HUES6 (cell line): ENCODE results near the gene NPTX1.
"Not testable (repeated sequence)": the region's sequence is repeated elsewhere in the genome, so short reads cannot be mapped to it uniquely, and the experiment has no call there.

Experiments used
- H3K27ac ChIP-seq: 2 replicates; pipeline ENCODE4 v1.7.0; 2013; ENCODE audit warnings: low read depth, mild to moderate bottlenecking, low read length, inconsistent platforms
- H3K27me3 ChIP-seq: 2 replicates; pipeline ENCODE4 v1.6.1; 2013; ENCODE audit warnings: low read length; ENCODE audit not compliant: control insufficient read depth, insufficient read depth
- H3K36me3 ChIP-seq: 2 replicates; pipeline ENCODE4 v1.6.1; 2013; ENCODE audit warnings: low read length; ENCODE audit not compliant: control insufficient read depth, insufficient read depth
- H3K4me1 ChIP-seq: 2 replicates; pipeline ENCODE4 v1.6.1; 2013; ENCODE audit warnings: low read length; ENCODE audit not compliant: control insufficient read depth, insufficient read depth
- H3K4me3 ChIP-seq: 2 replicates; pipeline ENCODE4 v1.5.1; 2013; ENCODE audit warnings: low read depth, low read length
- H3K9ac ChIP-seq: one replicate; pipeline ENCODE4 v1.6.1; 2013; ENCODE audit warnings: mild to moderate bottlenecking, low read length
- H3K9me3 ChIP-seq: 2 replicates; pipeline ENCODE4 v1.6.1; 2013; ENCODE audit warnings: low read depth, low read length; ENCODE audit not compliant: control insufficient read depth, insufficient read depth

The NPTX1 gene

GRCh38 chr17:80513201-80513600 is 36.8 kb upstream of the NPTX1 start:
- no peaks in the 10 kb centered on the region for H3K9me3 ChIP-seq
- no peaks in the 10 kb centered on the region for H3K36me3 ChIP-seq
- peaks cover 51% of the 10 kb centered on the region; the same call in 1 of the 2 replicates for H3K27me3 ChIP-seq
- H3K4me1 ChIP-seq, result no peaks in the 10 kb centered on the region
- H3K4me3 ChIP-seq, result no peak overlapping the region
- H3K27ac ChIP-seq, result no peak overlapping the region
- no peak overlapping the region for H3K9ac ChIP-seq

GRCh38 chr17:80512233-80512632 is 35.8 kb upstream of the NPTX1 start:
- Histone ChIP-seq H3K27me3 (peaks cover 47% of the 10 kb centered on the region; the same call in 1 of the 2 replicates), H3K4me1 (no peaks in the 10 kb centered on the region), H3K4me3 (no peak overlapping the region), H3K9ac (no peak overlapping the region), H3K27ac (no peak overlapping the region), H3K36me3 (no peaks in the 10 kb centered on the region), H3K9me3 (no peaks in the 10 kb centered on the region)

- Histone ChIP-seq H3K36me3 (no peaks in the 10 kb centered on the region), H3K4me3 (no peak overlapping the region), H3K27me3 (peaks cover 46% of the 10 kb centered on the region; the same call in 1 of the 2 replicates), H3K4me1 (no peaks in the 10 kb centered on the region), H3K9me3 (no peaks in the 10 kb centered on the region), H3K9ac (no peak overlapping the region), H3K27ac (no peak overlapping the region)
These were observed 35.1 kb upstream of the NPTX1 start for GRCh38 chr17:80511222-80512180.

- H3K9ac ChIP-seq, result no peak overlapping the region
These were observed 34.4 kb upstream of the NPTX1 start for GRCh38 chr17:80510772-80511171.

GRCh38 chr17:80510132-80510531 is 33.7 kb upstream of the NPTX1 start:
- Histone ChIP-seq H3K4me3 (no peak overlapping the region), H3K4me1 (no peaks in the 10 kb centered on the region), H3K27ac (no peak overlapping the region), H3K9ac (no peak overlapping the region), H3K27me3 (peaks cover 51% of the 10 kb centered on the region; the same call in 1 of the 2 replicates), H3K36me3 (no peaks in the 10 kb centered on the region), H3K9me3 (no peaks in the 10 kb centered on the region)

More at GRCh38 chr17:80510772-80511171, 34.4 kb upstream of the NPTX1 start:
- H3K9me3 ChIP-seq, result no peaks in the 10 kb centered on the region
- peaks cover 46% of the 10 kb centered on the region; the same call in 1 of the 2 replicates for H3K27me3 ChIP-seq
- H3K27ac ChIP-seq, result no peak overlapping the region
- H3K36me3 ChIP-seq, result no peaks in the 10 kb centered on the region
- no peak overlapping the region for H3K4me3 ChIP-seq
- H3K4me1 ChIP-seq, result no peaks in the 10 kb centered on the region

- Histone ChIP-seq H3K4me3 (no peak overlapping the region), H3K27ac (no peak overlapping the region), H3K36me3 (no peaks in the 10 kb centered on the region), H3K9ac (no peak overlapping the region), H3K9me3 (no peaks in the 10 kb centered on the region), H3K4me1 (no peaks in the 10 kb centered on the region), H3K27me3 (peaks cover 59% of the 10 kb centered on the region)
These were observed 32.9 kb upstream of the NPTX1 start for GRCh38 chr17:80509311-80509710.

GRCh38 chr17:80507965-80508364 is 31.6 kb upstream of the NPTX1 start:
- Histone ChIP-seq H3K36me3 (no peaks in the 10 kb centered on the region), H3K4me1 (no peaks in the 10 kb centered on the region), H3K9me3 (no peaks in the 10 kb centered on the region), H3K27me3 (peaks cover 64% of the 10 kb centered on the region), H3K27ac (no peak overlapping the region), H3K4me3 (no peak overlapping the region), H3K9ac (no peak overlapping the region)

GRCh38 chr17:80507177-80507576 is 30.8 kb upstream of the NPTX1 start:
- H3K27me3 ChIP-seq, result peaks cover 68% of the 10 kb centered on the region
- H3K27ac ChIP-seq, result not testable (repeated sequence)

GRCh38 chr17:80504686-80505413 is 28.4 kb upstream of the NPTX1 start:
- Histone ChIP-seq H3K4me1 (no peaks in the 10 kb centered on the region), H3K4me3 (no peak overlapping the region), H3K9me3 (no peaks in the 10 kb centered on the region), H3K27me3 (peaks cover 67% of the 10 kb centered on the region), H3K36me3 (no peaks in the 10 kb centered on the region), H3K27ac (no peak overlapping the region), H3K9ac (no peak overlapping the region)

More at GRCh38 chr17:80507177-80507576, 30.8 kb upstream of the NPTX1 start:
- not testable (repeated sequence) for H3K4me1 ChIP-seq, H3K9me3 ChIP-seq, H3K36me3 ChIP-seq, H3K9ac ChIP-seq, H3K4me3 ChIP-seq

- Histone ChIP-seq H3K27ac (no peak overlapping the region), H3K9me3 (no peaks in the 10 kb centered on the region), H3K36me3 (no peaks in the 10 kb centered on the region), H3K27me3 (peaks cover 58% of the 10 kb centered on the region), H3K9ac (no peak overlapping the region), H3K4me3 (no peak overlapping the region), H3K4me1 (no peaks in the 10 kb centered on the region)
These were observed 27.5 kb upstream of the NPTX1 start for GRCh38 chr17:80503921-80504320.

GRCh38 chr17:80503031-80503430 is 26.6 kb upstream of the NPTX1 start:
- H3K9ac ChIP-seq, result no peak overlapping the region
- H3K27me3 ChIP-seq, result peaks cover 53% of the 10 kb centered on the region
- no peaks in the 10 kb centered on the region for H3K36me3 ChIP-seq

More at GRCh38 chr17:80503031-80503430, 26.6 kb upstream of the NPTX1 start:
- Histone ChIP-seq H3K9me3 (no peaks in the 10 kb centered on the region), H3K27ac (no peak overlapping the region), H3K4me1 (no peaks in the 10 kb centered on the region), H3K4me3 (no peak overlapping the region)
